RWPE2 (cell line): Measurements from ENCODE around the gene EP400.

Experiments
- ATAC-seq: fragments of 200-7000 bp; cut with Tn5 transposase; 3 replicates; pipeline ENCODE4 v1.9.1; 2021; ENCODE audit warnings: low read depth
- DNase-seq: peaks from one replicate; pipeline ENCODE4 v3.0.0-alpha.2; 2020; ENCODE audit warnings: low spot score
- H3K27ac ChIP-seq: fragments of 450-650 bp; 2 replicates; pipeline ENCODE4 v1.5.1; 2017; ENCODE audit warnings: mild to moderate bottlenecking; ENCODE audit not compliant: poor library complexity, severe bottlenecking
- H3K27me3 ChIP-seq: fragments of 250-450 bp; sonication (Bioruptor Pico); 2 replicates; pipeline ENCODE4 v1.5.1; 2021; ENCODE audit warnings: mild to moderate bottlenecking, moderate library complexity; ENCODE audit not compliant: insufficient read depth, poor library complexity, severe bottlenecking
- H3K36me3 ChIP-seq: fragments of 250-450 bp; sonication (Bioruptor Pico); 2 replicates; pipeline ENCODE4 v1.5.1; 2020; ENCODE audit warnings: low read depth, mild to moderate bottlenecking, moderate library complexity
- H3K4me1 ChIP-seq: fragments of 250-450 bp; sonication (Bioruptor Pico); 2 replicates; pipeline ENCODE4 v1.5.1; 2021; ENCODE audit warnings: mild to moderate bottlenecking, moderate library complexity; ENCODE audit not compliant: insufficient read depth, poor library complexity, severe bottlenecking
- H3K4me3 ChIP-seq: fragments of 250-450 bp; sonication (Bioruptor Pico); 2 replicates; pipeline ENCODE4 v1.5.1; 2021; ENCODE audit warnings: mild to moderate bottlenecking, moderate library complexity; ENCODE audit not compliant: severe bottlenecking
- H3K9me3 ChIP-seq: fragments of 250-450 bp; sonication (Bioruptor Pico); 2 replicates; pipeline ENCODE4 v1.5.1; 2021; ENCODE audit warnings: mild to moderate bottlenecking, moderate library complexity; ENCODE audit not compliant: severe bottlenecking
- TF ChIP-seq, protein P1 (sequence below): fragments of 450-650 bp; IDR thresholded peaks from one replicate; pipeline ENCODE4 v1.5.1; 2017; ENCODE audit warnings: mild to moderate bottlenecking, moderate library complexity; ENCODE audit not compliant: poor library complexity, severe bottlenecking

The EP400 gene

GRCh38 chr12:132106921-132107320, 157.2 kb downstream of the EP400 start:
- ATAC-seq (peak; percentile 84), DNase-seq (no peak)
- Histone ChIP-seq H3K4me1 (peaks cover 14% of the 10 kb centered on the region), H3K27me3 (no peaks in the 10 kb centered on the region), H3K36me3 (peaks cover 32% of the 10 kb centered on the region), H3K9me3 (no peaks in the 10 kb centered on the region), H3K4me3 (no peak overlapping the region), H3K27ac (peak overlapping the region; percentile 72)
- TF ChIP-seq, protein P1, sequence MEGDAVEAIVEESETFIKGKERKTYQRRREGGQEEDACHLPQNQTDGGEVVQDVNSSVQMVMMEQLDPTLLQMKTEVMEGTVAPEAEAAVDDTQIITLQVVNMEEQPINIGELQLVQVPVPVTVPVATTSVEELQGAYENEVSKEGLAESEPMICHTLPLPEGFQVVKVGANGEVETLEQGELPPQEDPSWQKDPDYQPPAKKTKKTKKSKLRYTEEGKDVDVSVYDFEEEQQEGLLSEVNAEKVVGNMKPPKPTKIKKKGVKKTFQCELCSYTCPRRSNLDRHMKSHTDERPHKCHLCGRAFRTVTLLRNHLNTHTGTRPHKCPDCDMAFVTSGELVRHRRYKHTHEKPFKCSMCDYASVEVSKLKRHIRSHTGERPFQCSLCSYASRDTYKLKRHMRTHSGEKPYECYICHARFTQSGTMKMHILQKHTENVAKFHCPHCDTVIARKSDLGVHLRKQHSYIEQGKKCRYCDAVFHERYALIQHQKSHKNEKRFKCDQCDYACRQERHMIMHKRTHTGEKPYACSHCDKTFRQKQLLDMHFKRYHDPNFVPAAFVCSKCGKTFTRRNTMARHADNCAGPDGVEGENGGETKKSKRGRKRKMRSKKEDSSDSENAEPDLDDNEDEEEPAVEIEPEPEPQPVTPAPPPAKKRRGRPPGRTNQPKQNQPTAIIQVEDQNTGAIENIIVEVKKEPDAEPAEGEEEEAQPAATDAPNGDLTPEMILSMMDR, result no peak

DNA sequence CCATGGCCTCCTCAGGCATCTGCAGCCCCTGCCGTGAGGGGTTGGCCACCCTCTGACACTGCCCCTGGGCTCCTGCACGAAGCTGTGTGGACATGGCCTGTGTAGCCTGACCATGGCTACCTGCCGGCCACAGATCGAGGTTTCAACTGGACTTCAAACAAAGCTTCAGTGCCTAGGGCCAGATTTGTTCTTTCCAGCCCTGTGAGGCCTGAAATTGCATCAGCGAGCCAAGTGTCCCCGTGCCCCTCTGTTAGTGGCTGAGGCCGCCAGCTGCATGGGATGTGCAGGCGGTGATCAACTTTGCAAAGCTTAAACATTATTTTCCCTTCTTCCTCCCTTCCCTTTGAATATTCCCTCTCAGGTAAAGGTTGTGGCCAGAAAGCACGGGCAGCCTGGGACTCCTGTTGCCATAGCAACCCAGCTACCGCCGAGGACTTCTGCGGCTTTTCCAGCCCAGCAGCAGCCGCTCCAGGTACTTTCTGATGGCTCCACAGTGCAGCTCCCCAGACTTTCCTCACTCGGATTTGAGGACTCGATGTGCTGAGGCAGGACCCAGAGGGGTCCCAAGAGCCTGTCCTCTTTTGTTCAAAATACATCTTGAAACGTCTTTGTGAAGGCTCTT, 158.6 kb downstream of the EP400 start:
- no peaks in the 10 kb centered on the region for H3K9me3 ChIP-seq
- TF ChIP-seq, protein P1, result no peak
- H3K36me3 ChIP-seq, result peaks cover 32% of the 10 kb centered on the region
- peaks cover 14% of the 10 kb centered on the region for H3K4me1 ChIP-seq
- ATAC-seq (no peak), DNase-seq (no peak)
- no peak overlapping the region for H3K4me3 ChIP-seq
- no peak overlapping the region for H3K27ac ChIP-seq
- H3K27me3 ChIP-seq, result no peaks in the 10 kb centered on the region

GRCh38 chr12:132109741-132110140, 160.0 kb downstream of the EP400 start:
- H3K36me3 ChIP-seq, result peaks cover 39% of the 10 kb centered on the region
- ATAC-seq (no peak), DNase-seq (no peak)
- no peaks in the 10 kb centered on the region for H3K9me3 ChIP-seq
- no peaks in the 10 kb centered on the region for H3K27me3 ChIP-seq
- TF ChIP-seq, protein P1, result no peak
- H3K27ac ChIP-seq, result no peak overlapping the region
- peaks cover 14% of the 10 kb centered on the region for H3K4me1 ChIP-seq
- no peak overlapping the region for H3K4me3 ChIP-seq

GRCh38 chr12:132110677-132111076, 160.9 kb downstream of the EP400 start:
- DNase-seq (no peak), ATAC-seq (no peak)
- Histone ChIP-seq H3K9me3 (no peaks in the 10 kb centered on the region), H3K27me3 (no peaks in the 10 kb centered on the region), H3K4me1 (peaks cover 14% of the 10 kb centered on the region), H3K27ac (no peak overlapping the region), H3K36me3 (peaks cover 39% of the 10 kb centered on the region), H3K4me3 (no peak overlapping the region)
- TF ChIP-seq, protein P1, result no peak

GRCh38 chr12:132111654-132112304, 162.0 kb downstream of the EP400 start:
- no peak overlapping the region for H3K27ac ChIP-seq
- TF ChIP-seq, protein P1, result no peak
- H3K27me3 ChIP-seq, result no peaks in the 10 kb centered on the region
- no peaks in the 10 kb centered on the region for H3K9me3 ChIP-seq
- peaks cover 35% of the 10 kb centered on the region for H3K36me3 ChIP-seq
- ATAC-seq (no peak), DNase-seq (no peak)
- H3K4me1 ChIP-seq, result peaks cover 6% of the 10 kb centered on the region
- H3K4me3 ChIP-seq, result no peak overlapping the region
